GM12878 (cell line): ENCODE data around the gene AMPD2. TPM values are rescaled to one million over a fixed set of nuclear protein-coding genes. Genes with fewer than 3 reads are reported as not detected.
A peak's percentile ranks its signal among the peaks of the same experiment; 100 is the strongest.

Source experiments
- ATAC-seq: fragments of 200-7000 bp; cut with Tn5 transposase; 3 replicates; pipeline ENCODE4 v1.9.1; 2020; ENCODE audit warnings: mild to moderate bottlenecking, moderate library complexity
- BruUV-seq: library from RNA; stranded (reverse); fragments of 400-500 nt; replicated peaks from 2 replicates; lab custom pipeline; 2021; lab: Mats Ljungman, UMichigan
- CTCF ChIA-PET: fragments of 300-600 bp; sonication (Branson Sonifier 250); formaldehyde crosslinking; extraction: SDS; loops from one replicate; lab custom pipeline; 2021; ENCODE audit warnings: inconsistent platforms; lab: Yijun Ruan, JAX
- POLR2A ChIA-PET: fragments of 350-600 bp; formaldehyde crosslinking; extraction: SDS; loops from one replicate; lab custom pipeline; 2021; ENCODE audit warnings: inconsistent platforms; lab: Charles Lee
- RAD21 ChIA-PET: fragments of 300-600 bp; sonication (Branson Sonifier 250); formaldehyde crosslinking; loops from one replicate; lab custom pipeline; 2023; ENCODE audit warnings: antibody characterized with exemption; ENCODE audit not compliant: unreplicated experiment; lab: Charles Lee
- SMC1A ChIA-PET: fragments of 300-600 bp; sonication (Branson Sonifier 250); formaldehyde crosslinking; loops from one replicate; lab custom pipeline; 2023; ENCODE audit not compliant: unreplicated experiment, uncharacterized antibody; lab: Charles Lee
- DNase-seq: peaks from one replicate; pipeline ENCODE4 v3.0.0-alpha.2; 2011; ENCODE audit warnings: low read depth, low spot score
- FAIRE-seq: peaks from 3 replicates; lab custom pipeline; 2011; peaks lifted over from hg19 to GRCh38; lab: Jason Lieb, UNC
- H2AFZ ChIP-seq: 2 replicates; pipeline ENCODE4 v1.6.0; 2011; ENCODE audit warnings: low read depth, low read length, control low read depth; ENCODE audit not compliant: control insufficient read depth
- H3K27ac ChIP-seq: 2 replicates; pipeline ENCODE4 v1.5.1; 2011; ENCODE audit warnings: control low read depth; ENCODE audit not compliant: control insufficient read depth, insufficient read depth
- H3K27me3 ChIP-seq, 2 experiments: replicated peaks in 1 of 2; 2 replicates each; pipeline versions ENCODE4 v1.6.0 to v1.6.1; 2011; ENCODE audit warnings: low read length in 1 of 2; ENCODE audit not compliant: control insufficient read depth in 2 of 2, insufficient read depth in 2 of 2
- H3K36me3 ChIP-seq, 2 experiments: 2 replicates each; pipeline ENCODE4 v1.5.1; 2011; ENCODE audit warnings: low read length in 1 of 2; ENCODE audit not compliant: control insufficient read depth in 2 of 2, insufficient read depth in 2 of 2
- H3K4me1 ChIP-seq: 2 replicates; pipeline ENCODE4 v1.6.1; 2011; ENCODE audit warnings: mild to moderate bottlenecking, low read length, moderate library complexity, mixed read lengths; ENCODE audit not compliant: control insufficient read depth, insufficient read depth
- H3K4me2 ChIP-seq: 2 replicates; pipeline ENCODE4 v1.6.0; 2011; ENCODE audit warnings: control low read depth; ENCODE audit not compliant: control insufficient read depth, insufficient read depth
- H3K4me3 ChIP-seq: fragments of 200-600 bp; sonication (generic); 2 replicates; pipeline ENCODE4 v1.5.1; 2016
- H3K79me2 ChIP-seq: 2 replicates; pipeline ENCODE4 v1.6.0; 2011; ENCODE audit warnings: low read length; ENCODE audit not compliant: control insufficient read depth, insufficient read depth
- H3K9ac ChIP-seq: 2 replicates; pipeline ENCODE4 v1.8.0; 2011; ENCODE audit warnings: low read length, control low read depth, mixed read lengths; ENCODE audit not compliant: control insufficient read depth, insufficient read depth
- H3K9me3 ChIP-seq: replicated peaks from 3 replicates; pipeline ENCODE4 v1.5.1; 2011; ENCODE audit warnings: mild to moderate bottlenecking, low read length; ENCODE audit not compliant: control insufficient read depth, insufficient read depth
- H4K20me1 ChIP-seq: 2 replicates; pipeline ENCODE4 v1.6.0; 2011; ENCODE audit not compliant: control insufficient read depth, insufficient read depth
- ATF7 ChIP-seq: fragments of 450-650 bp; IDR thresholded peaks from 2 replicates; pipeline ENCODE4 v1.6.1; 2016; ENCODE audit warnings: low read depth, mild to moderate bottlenecking
- BHLHE40 ChIP-seq, 2 experiments: fragments of 450-650 bp in 1 of 2; IDR thresholded peaks; 2 replicates each; pipeline ENCODE4 v1.6.1; 2011 to 2017; ENCODE audit warnings: low read depth in 2 of 2, borderline replicate concordance in 1 of 2, improper control_type of control experiment in 1 of 2, low read length in 1 of 2, mild to moderate bottlenecking in 1 of 2
- CHD1 ChIP-seq: IDR thresholded peaks from 2 replicates; pipeline ENCODE4 v1.6.1; 2012; ENCODE audit warnings: low read depth, low read length, improper control_type of control experiment
- FOXK2 ChIP-seq: fragments of 450-650 bp; IDR thresholded peaks from 2 replicates; pipeline ENCODE4 v1.6.1; 2017; ENCODE audit warnings: mild to moderate bottlenecking, moderate library complexity
- JUND ChIP-seq: IDR thresholded peaks from 2 replicates; pipeline ENCODE4 v1.6.1; 2012; ENCODE audit warnings: low read depth, mild to moderate bottlenecking, low read length, improper control_type of control experiment, moderate library complexity
- KLF5 ChIP-seq: fragments of 450-650 bp; IDR thresholded peaks from 2 replicates; pipeline ENCODE4 v1.6.1; 2014; ENCODE audit warnings: mild to moderate bottlenecking; ENCODE audit not compliant: partially characterized antibody
- WGBS: methylation state at CpG from one replicate; pipeline ENCODE4 v1.1.6; 2016; ENCODE audit warnings: low lambda C conversion rate; ENCODE audit not compliant: insufficient replicate concordance, insufficient coverage; ENCODE audit errors: missing lambda C conversion rate; 5-methylcytosine and 5-hydroxymethylcytosine counted together
- in situ Hi-C: fragments of 300-500 bp; cut with MboI; formaldehyde crosslinking; loops from 9 replicates; pipeline ENCODE4 v1.14.3; 2018; ENCODE audit warnings: mixed read lengths
- intact Hi-C: fragments of 100-400 bp; cut with micrococcal nuclease; formaldehyde crosslinking; loops from one replicate; pipeline ENCODE4 v1.14.2; 2022; ENCODE audit not compliant: unreplicated experiment
- polyA plus RNA-seq, 11 experiments: library from polyadenylated mRNA; depleted of rRNA in 4 of 11; unstranded in 6 of 11; stranded (reverse) in 5 of 11; fragments of >200 nt; fragmentation: Nextera tagmentation in 4 of 11; fragmentation: Illumina TruSeq in 1 of 11; extraction: Ambion mirVana in 4 of 11; extraction: Trizol in 1 of 11; gene quantifications; 1 replicate in 1 of 11; 2 replicates in 10 of 11; pipeline versions ENCODE4 v1.2.1 to v1.2.3, GENCODE V29; 2011 to 2016; ENCODE audit warnings: inconsistent platforms in 2 of 11, missing spikeins in 2 of 11, low read depth in 1 of 11
- total RNA-seq, 4 experiments: library from RNA; depleted of rRNA in 3 of 4; stranded (reverse); fragments of >200 nt in 3 of 4; fragmentation: Illumina TruSeq in 1 of 4; extraction: Trizol in 1 of 4; gene quantifications; 2 replicates each; pipeline versions ENCODE4 v1.2.1 to v1.2.3, GENCODE V29; 2013 to 2021

The AMPD2 gene
- total and polyA plus RNA-seq, 10 of the 15 experiments (the other 5 are each of a cell fraction or from before 2014, with no cell fraction given): 2.0 to 75.9 (median 31.3) TPM

DNA sequence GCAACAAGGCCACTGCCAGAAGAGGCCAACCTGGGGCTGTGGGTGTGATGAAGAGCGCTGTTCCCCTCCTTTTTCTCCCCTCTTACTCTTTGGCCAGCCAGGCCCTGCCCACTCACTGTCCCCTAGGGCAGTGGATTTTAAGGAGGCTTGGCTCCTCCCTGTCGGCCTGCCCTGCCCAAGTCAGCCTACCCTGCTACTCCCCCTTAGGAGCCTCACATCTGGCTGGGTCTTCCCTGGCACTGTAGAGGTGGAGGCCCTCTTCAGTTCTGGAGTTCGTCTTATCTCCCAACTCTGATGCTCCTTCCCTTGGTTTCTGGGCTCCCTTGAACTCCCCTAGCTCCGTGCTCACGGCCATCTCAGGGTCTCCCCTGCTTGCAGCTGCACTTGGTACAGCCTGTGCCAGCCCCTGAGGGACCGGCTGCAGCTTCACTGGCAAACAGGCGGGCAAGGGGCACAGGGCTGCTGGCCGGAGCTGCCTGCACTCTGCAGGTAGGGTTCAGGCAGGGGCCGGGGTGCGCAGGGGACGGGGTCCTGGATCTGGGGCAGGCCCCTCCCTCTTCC, 4.0 kb downstream of the AMPD2 start:
- Histone ChIP-seq H4K20me1 (no peaks in the 10 kb centered on the region), H3K36me3 (peaks cover 0 to 8% of the 10 kb centered on the region in 2 experiments; a peak in 2 of 4 replicates), H3K9ac (peak overlapping the region; percentile 58), H3K27me3 (no peaks in the 10 kb centered on the region), H3K4me1 (peaks cover 34% of the 10 kb centered on the region), H3K9me3 (no peaks in the 10 kb centered on the region), H3K4me2 (peak overlapping the region; percentile 26), H3K79me2 (peaks cover 51% of the 10 kb centered on the region), H2AFZ (no peak overlapping the region), H3K27ac (peak overlapping the region; percentile 53), H3K4me3 (peak overlapping the region; percentile 59)
- DNase-seq: no peak
- RAD21 ChIA-PET: interaction anchor here (0.9 to 2.7 kb wide), 6 partner anchors 10 to 131 kb away, joined by 3 to 15 read pairs (median 8); partner anchors contain the start of gene GNAI3
- intact Hi-C loops (loop anchor here (5.0 kb wide), 1 partner anchor 131 kb away; the partner anchor contains the start of gene CYB561D1), in situ Hi-C loops (loop anchor here (5.0 kb wide), 2 partner anchors 76 to 136 kb away; partner anchors contain the start of gene GNAI3)
- WGBS: 61% methylated on average over 11 of the region's 11 CpGs
- BruUV-seq: no TSS peak
- no peak for FAIRE-seq
- TF ChIP-seq BHLHE40 (IDR thresholded peaks at IDR 0.05; ENCODE audit: borderline replicate concordance in 1 of 2, low read depth in 2 of 2, low read length in 1 of 2) (peak in 1 of 2 experiments; percentile 29; a peak in 1 of 4 replicates), FOXK2 (peak; percentile 75), CHD1 (peak; percentile 86; the same call in 1 of the 2 replicates), KLF5 (no peak), JUND (peak; percentile 16; the same call in 1 of the 2 replicates), ATF7 (peak; percentile 76)
- SMC1A ChIA-PET: interaction anchor here (0.6 to 2.3 kb wide), 7 partner anchors 10 to 359 kb away, joined by 3 to 13 read pairs (median 4); partner anchors contain the start of gene GNAI3
- CTCF ChIA-PET: interaction anchor here (0.8 to 3.3 kb wide), 7 partner anchors 14 to 90 kb away, joined by 3 to 22 read pairs (median 3); partner anchors contain the start of gene GNAI3
- POLR2A ChIA-PET: interaction anchor here (1.7 to 2.2 kb wide), 2 partner anchors 12 to 75 kb away, joined by 6 to 14 read pairs; partner anchors contain the start of gene GNAI3
- ATAC-seq: peak; percentile 11
